GM18520 (cell line): ENCODE results near the gene CBY1.
"Not testable (repeated sequence)": the region's sequence is repeated elsewhere in the genome, so short reads cannot be mapped to it uniquely, and the experiment has no call there.

ENCODE experiments used
- ATAC-seq: cut with Tn5 transposase; IDR thresholded peaks from one replicate; pipeline ENCODE4 v1.9.1; 2021; ENCODE audit not compliant: unreplicated experiment

Gene CBY1

GRCh38 chr22:38656256-38657044, at the start of gene CBY1, which contains the start of gene FAM227A:
Gene CBY1 (plus strand): TSS chr22:38656638. CDS start chr22:38668055, 11,417 bp downstream.
Gene FAM227A (minus strand): TSS chr22:38656392. CDS start chr22:38650168, 6,224 bp downstream.
- ATAC-seq = no peak

DNA sequence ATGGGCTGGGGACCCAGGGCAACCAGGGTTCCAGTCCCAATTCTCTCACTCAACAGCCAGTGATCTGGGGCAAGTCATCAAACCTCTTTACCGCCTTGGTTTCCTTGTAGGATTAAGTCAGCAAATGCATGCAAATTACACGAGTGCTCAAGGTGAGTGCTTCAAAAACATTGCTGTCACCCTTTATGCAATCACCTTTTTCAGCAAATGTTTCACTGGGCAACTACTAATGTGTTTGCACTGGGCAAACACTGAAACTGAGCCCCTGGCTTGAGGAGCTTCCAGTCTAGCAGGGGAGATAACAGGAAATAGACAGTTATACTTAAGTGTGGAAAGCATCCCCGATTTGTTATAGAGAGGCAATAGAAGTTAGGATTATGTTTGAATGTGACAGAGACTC, 48.8 kb upstream of the CBY1 start:
- no peak for ATAC-seq

- ATAC-seq = no peak
Observed at GRCh38 chr22:38608992-38609750, 47.3 kb upstream of the CBY1 start.

DNA sequence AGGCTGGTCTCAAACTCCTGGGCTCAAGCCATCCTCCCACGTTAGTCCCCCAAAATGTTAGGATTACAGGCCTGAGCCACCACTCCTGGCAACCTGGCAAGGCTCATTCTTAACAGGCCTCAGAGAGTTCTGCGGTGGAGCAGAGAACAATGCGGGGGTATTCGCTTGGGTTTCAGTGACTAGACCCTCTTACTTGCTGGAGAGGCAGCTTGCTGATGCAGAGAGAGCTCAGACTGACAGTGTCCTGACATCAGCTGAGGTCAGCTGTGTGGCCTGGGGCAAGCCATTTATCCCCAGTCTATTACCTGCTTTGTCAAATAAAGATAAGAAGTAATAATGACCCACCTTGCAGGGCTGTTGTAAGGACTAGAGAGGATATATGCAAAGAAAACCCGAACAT, 46.2 kb upstream of the CBY1 start:
- no peak for ATAC-seq

GRCh38 chr22:38611559-38611958, 44.9 kb upstream of the CBY1 start:
- ATAC-seq = no peak

GRCh38 chr22:38612217-38613006, 44.0 kb upstream of the CBY1 start:
- no peak for ATAC-seq

DNA sequence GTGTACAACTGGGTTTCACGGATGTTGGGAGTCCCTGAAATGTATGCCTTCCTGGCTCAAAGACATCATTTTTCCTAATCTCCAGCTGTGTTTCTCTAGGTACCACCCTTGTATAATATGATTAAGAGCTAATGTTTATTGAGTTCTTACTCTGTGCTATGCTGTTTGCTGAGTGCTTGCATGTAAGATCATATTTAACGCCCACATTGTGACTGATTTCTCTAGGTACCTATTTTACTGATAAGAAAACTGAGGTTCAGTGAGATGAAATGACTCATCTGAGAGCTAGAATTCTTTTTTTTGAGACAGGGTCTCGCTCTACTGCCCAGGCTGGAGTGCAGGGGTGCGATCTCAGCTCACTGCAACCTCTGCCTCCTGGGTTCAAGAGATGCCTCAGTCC, 42.9 kb upstream of the CBY1 start:
- ATAC-seq = no peak

DNA sequence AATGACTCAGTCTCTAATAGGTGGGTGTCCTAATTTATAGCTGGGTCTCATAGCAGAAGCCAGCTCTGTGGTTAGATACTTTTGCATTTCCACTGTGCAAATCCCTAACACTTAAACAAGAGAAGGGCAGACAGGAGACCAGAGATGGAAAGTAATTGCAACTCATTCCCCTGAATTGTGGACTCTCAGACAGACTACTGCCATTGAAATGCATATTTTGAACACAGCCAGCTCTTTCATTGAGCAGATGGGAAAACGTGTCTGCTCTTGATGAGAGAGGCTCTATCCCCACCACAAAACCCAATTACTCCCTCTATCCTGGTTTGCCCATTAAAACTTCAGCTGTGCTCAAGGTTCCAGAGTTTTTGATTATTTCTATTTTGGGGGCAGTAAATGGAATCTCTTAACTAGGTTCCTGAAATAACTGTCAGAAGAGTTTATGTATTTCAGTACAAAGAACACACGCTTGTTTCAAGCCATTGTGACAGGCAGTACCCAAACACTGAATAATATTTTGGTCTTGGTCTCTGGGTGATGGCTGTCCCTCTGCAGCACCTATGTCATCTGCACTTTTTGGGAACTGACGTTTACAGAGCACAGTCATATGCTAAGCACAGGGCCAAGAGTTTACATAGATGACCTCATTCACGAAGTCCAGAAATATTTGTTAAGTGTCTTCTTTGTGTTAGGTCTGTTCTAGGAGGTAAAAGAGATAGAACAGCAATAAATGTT, 41.9 kb upstream of the CBY1 start:
- ATAC-seq = no peak

GRCh38 chr22:38615064-38615405, 41.4 kb upstream of the CBY1 start:
- not testable (repeated sequence) for ATAC-seq

DNA sequence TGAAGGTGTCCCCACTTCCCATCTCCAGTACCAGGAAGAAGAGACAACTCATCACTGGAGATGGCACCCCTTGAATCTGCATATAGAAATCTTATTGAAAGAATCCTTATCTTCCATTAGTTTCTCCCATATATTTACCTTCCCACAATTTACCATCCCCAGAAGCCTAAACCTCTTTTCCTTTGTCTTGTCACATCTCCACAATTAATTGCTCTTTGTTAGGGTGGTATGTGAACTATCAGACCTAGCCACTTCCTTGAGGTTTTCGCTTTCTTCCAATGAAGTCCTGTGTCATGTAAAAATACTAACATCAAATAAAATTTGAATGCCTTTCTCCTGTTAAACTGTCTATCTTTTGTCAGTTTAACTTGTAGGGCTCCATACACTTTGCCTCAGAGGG, 38.2 kb upstream of the CBY1 start:
- no peak for ATAC-seq

DNA sequence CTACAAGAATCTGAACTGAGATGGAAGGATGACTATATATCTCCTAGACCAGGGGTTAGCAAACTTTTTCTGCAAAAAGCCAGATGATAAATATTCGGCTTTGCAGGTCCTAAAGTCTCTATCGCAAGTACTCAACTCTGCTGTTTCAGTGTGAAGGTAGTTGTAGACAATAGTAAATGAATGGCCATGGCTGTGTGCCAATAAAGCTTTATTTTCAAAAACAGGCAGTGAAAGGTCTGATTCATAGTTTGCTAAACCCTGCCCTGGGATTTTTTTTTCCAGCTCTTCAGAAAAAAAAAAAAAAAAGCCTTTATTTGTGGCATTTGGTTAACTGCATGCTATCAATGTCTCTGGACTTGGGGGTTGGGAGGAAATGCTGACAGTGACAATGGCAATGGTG, 37.8 kb upstream of the CBY1 start:
- no peak for ATAC-seq

DNA sequence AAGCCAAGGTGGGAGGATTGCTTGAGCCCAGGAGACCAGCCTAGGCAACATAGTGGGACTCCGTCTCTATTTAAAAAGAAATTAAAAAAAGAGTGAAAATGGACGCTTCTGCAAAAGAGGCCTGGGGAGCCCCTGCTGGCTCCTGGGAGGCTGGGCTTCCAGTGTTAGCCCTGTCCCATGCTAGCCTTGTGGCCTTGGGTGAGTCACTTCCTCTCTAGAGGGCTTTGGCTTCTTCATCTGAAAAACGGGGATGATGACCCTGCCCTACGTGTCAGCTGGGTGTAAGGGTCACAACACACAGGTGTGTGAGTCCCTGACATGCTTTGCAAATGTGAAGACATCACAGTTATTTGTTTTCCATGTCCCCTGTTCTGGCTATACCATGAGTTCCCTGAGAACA, 33.1 kb upstream of the CBY1 start:
- ATAC-seq = no peak

DNA sequence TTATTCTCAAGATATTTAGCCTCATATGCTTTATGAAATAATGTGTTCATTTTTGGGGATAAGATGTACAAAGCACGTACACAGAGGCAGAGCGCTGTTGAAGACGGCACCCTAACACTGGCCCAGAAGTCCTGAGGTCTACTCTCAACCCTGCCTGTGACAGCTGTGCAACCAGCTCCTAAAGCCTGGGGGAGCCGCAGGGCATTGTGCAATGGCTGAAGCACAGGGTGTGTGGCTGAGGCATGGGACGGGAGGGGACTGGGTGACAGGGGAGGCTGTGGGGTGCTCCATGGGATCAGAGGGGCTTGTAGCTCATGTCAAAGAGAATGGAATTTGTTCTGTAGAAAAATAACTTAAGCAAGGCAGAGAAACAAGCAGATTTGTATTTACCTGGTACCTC, 28.0 kb upstream of the CBY1 start:
- no peak for ATAC-seq

GRCh38 chr22:38629108-38629507, 27.3 kb upstream of the CBY1 start:
- ATAC-seq = no peak

GRCh38 chr22:38631724-38632123, 24.7 kb upstream of the CBY1 start:
- ATAC-seq = no peak

DNA sequence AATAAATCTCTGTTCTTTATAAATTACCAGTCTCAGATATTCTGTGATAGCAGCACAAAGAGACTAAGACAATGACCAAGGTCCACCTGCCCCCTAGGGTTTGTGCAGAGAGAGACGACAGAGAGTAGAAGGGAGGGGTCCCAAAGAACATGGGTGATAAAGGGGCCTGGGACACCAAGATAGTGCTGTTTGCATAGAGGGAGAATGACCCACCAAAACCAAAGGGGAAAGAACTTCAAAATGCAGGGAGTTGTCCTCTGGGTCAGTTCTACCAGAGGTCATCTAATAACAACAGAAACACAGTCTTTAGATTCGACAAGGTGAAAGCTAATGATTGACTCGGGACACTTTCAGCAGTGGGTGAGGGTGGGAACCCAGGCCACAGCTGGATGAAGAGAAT, 23.9 kb upstream of the CBY1 start:
- ATAC-seq = no peak

DNA sequence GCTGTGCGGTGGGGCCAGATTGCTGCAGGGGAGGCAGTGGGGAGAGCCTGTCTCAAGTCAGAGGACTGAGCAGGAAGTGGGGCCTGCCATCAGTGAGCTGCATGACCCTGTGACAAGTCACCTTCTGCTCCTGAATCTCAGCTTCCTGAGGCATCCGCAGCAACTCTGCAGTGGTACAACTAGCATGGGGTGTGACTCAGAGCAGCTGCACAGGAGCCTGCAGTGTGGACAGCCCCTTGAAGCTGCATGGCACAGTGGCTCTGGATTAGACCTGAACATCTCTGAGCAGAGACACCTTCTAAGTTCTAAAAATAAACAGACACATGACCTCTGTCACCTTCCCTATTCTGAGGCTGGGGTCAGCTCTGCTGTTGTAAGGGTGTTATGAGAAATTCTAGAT, 18.2 kb upstream of the CBY1 start:
- no peak for ATAC-seq

DNA sequence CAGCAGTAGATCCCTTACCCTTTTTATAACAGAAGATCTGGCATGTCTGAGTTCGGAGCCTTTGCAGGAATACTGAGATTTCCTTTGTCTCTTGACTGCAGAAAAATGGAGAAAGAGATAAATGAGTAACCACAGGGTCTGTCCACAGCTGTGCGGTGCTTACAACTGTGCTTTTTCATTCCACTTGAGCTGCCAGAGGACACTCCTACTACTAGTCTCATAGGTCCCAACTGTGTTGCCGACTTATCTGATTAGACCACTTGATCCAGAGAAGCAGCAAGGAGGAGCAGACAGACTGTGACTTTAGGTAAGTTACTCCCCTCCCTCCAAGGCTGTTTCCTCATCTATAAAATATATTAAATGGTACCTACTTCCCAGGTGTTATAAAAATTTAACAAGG, 17.7 kb upstream of the CBY1 start:
- ATAC-seq = no peak

DNA sequence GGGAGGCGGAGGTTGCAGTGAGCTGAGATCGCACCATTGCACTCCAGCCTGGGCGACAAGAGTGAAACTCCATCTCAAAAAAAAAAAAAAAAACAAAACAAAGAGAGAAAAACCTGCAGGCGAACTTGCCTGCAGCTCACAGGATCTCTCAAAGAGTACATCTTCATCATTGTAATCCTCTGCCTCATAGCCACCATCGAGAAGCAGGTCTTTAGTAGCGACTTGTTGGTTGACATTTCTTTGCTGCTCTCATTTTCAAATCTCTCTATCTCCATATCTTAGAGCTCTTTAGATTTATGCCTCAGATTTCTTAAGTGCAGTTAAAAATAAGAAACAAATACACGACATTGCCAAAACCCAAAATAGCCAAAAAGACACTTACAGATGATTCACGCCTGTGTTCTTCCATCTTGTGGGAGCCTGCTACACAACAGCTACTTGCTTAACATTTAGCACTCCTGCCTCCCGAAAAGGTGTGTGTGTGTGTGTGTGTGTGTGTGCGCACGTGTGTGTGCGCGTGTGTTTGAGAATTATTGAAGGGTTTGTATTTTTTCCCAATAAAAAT, 14.9 kb upstream of the CBY1 start:
- no peak for ATAC-seq

GRCh38 chr22:38644245-38644644, 12.2 kb upstream of the CBY1 start:
- ATAC-seq = not testable (repeated sequence)

DNA sequence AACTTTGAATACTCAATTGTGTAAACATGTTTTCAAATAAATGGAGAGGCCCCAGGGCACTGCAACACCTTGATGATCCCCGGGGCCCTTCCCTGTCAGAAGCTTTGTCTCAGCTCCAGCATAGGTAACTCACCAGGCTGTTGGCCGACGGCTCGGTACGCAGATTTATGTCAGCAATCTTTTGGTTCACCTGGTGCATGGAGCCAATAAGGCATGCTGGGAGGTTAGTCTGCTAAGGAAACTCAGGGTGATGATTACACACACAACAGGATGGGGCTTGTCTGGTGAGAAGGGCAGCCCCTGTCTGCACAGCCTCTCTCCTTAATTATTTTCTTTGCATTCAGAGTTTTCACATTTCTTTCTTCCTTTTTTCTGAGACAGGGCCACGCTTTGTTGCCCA, 11.0 kb upstream of the CBY1 start:
- ATAC-seq = no peak
